GM21526 (cell line): ENCODE data around the gene RGS4.

Experiments
- ATAC-seq: cut with Tn5 transposase; IDR thresholded peaks from one replicate; pipeline ENCODE4 v1.9.1; 2021; ENCODE audit warnings: moderate library complexity; ENCODE audit not compliant: unreplicated experiment, low FRiP score

The RGS4 gene

DNA sequence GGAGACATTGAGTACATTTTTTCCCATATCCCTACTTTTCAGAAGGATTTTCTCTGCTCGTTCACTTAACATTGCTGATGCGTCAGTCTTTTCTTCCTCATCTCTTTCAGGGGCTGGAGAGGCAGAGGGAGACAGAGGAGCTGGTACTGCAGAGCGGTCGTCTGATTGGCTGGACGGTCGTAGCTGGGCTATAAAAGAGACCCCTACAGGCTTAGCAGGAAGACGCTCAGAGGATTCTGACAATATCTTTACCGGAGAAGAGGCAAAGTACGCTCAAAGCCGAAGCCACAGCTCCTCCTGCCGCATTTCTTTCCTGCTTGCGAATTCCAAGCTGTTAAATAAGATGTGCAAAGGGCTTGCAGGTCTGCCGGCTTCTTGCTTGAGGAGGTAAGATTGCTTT lies at the start of gene RGS4:
TSS of gene RGS4 (plus strand) at position 220 of the 400 bp plus-strand sequence. CDS start at position 344, 124 bp downstream.
- no peak for ATAC-seq

DNA sequence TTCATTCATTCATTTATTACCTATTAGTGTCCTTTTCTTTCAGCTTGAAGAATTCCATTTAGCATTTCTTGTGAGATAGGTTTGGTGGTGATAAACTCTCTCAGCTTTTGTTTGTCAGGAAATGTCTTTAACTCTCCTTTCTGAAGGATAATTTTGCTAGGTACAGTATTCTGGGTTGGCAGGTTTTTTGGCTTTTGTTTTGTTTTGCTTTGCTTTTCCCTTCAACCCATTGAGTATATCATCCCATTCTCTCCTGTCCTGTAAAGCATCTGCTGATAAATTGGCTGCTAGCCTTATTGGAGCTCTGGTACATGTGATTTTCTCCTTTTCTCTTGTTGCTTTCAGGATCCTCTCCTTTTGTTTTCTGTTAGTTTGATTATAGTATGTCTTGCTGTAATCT lies 47.0 kb upstream of the RGS4 start:
- ATAC-seq, result no peak

DNA sequence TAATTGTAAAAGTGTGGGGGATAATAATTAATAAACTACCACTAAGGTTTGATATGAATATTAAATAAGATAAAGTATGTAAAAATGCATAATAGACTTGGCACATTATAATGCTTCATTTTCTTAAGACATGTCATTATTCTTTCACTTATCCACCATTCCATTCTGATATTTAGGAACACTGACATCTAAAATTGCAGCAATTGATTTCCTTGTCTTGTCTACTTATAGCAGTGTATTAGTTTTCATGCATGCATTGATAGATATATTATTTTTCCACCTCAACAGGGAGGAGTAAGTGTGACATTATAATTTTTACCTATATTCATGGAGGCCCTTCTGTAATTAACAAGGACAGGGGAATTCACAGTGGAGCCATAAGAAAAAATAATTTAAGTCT lies 41.6 kb upstream of the RGS4 start:
- ATAC-seq, result no peak

GRCh38 chr1:163029901-163030300 lies 39.3 kb upstream of the RGS4 start:
- ATAC-seq, result no peak

- no peak for ATAC-seq
Observed at GRCh38 chr1:163035446-163036249, 33.5 kb upstream of the RGS4 start.

DNA sequence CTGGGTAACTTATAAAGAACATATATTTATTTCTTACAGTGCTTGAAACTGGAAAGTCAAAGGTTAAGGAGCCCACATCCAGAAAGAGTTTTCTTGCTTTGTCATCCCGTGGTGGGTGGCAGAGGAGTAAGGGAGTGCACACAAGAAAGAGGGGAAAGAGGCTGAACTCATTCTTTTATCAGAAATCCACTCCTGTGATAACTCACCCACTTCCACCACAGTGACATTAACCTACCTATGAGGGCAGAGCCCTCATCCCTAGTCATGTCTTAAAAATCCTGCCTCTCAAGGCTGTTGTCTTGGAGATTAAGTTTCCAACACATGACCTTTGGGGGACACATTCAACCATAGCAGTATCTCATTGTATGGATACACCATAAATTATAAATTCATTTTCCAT lies 32.5 kb upstream of the RGS4 start:
- no peak for ATAC-seq

GRCh38 chr1:163038928-163039706 lies 30.0 kb upstream of the RGS4 start:
- ATAC-seq, result no peak

DNA sequence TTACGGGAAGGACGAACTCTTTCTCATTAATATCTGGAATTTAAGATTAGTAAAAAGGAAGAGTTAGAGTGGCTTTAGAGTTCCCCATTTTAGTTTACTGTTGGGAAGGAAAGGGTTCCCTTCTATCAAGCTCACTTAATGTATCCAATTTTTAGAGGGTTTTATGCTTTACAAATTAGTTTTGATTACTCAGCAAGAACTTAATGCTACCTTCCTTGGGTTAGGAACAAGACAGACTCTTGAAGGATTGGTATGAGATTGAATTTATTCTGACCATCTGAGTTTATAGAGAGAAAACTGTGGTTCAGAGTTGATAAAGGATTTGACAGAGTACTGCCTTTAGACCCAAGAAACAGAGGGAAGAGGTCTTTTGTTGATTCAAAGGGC lies 29.5 kb upstream of the RGS4 start:
- ATAC-seq, result no peak

DNA sequence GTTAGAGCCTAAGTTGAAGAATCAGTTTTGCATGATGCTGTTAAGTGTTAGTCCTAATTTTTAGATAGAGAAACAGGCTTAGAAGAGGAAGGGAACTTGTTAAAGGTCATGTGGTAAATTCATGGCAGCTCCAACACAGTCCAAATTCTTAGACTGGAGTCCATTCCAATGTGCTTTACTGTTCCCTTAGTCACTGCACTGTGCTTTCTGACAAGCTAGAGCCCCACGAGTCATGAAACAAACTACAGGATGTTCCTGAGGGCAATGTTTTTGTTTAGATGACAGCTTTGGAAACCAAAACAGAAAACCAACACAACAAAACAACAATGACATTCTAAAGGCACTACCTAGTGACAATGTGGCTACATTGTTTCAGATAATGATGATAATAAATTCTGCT lies 23.1 kb upstream of the RGS4 start:
- no peak for ATAC-seq

DNA sequence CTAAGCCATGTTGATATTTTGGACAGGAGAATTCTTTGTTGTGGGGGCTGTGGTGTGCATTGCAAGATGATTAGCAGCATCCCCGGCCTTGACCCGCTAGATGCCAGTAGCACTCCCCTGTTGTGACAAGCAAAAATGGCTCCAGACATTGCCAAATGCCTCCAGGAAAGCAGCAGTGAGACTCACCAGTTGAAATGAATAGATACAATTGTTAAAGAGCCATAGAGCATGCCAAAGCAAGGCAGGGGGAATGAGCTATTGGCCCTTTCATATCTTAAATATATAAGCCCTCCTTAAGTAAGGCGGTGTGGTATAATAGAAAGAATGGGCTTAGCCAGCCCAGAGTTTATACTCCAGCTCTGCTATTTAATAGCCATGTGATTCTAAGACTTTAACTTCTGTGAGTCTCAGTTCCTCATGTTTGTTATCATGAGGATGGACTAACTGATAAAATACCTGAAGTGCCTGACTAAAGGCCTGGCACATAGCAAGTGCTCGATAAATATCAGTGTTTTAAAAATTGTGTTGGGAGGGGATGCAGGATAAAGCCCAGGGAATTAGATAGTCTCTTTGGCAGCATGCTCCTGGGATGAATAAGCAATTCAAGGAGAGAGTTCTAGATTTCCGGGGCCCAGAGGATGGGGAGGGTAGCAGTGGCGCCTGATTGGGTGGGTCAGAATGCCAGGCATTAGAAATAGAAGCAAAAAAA lies 21.1 kb upstream of the RGS4 start:
- ATAC-seq, result no peak

DNA sequence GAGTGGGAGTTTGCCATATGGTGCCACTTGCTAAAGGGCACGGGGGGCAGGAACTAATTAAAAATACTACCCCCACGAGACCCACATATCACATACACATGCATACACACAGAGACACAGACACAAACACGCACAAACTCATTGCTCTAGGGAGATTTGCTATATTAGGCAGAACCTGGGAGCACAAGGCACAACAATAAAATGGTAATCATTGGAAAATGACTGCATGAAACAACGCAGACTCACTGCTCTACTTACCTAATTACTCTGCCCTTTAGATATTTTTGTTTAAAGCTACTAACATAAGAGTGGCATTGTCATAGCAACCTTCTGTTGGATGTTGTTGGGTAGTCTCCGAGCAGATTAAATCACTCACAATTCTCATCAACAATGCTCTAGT lies 20.3 kb upstream of the RGS4 start:
- ATAC-seq, result no peak

- ATAC-seq, result no peak
Observed at GRCh38 chr1:163049296-163049695, 19.9 kb upstream of the RGS4 start.

DNA sequence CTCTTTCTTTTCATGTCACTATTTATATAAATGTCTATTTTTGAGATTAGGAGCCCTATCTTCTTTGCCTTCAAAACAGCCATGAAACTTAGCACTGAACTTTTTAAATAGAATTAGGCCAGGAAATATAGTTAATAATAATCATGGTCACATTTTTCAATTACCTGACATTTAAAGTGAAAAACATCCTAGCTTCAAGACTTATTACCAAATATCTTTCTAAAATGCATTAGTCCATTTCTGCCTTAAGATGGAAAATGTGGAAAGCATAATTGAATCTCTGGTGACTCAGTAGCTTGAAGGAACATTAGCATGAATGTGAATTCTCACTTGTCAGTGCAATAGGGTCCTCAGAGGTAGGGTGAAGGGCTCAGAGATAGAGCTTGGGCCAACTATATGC lies 18.7 kb upstream of the RGS4 start:
- no peak for ATAC-seq

DNA sequence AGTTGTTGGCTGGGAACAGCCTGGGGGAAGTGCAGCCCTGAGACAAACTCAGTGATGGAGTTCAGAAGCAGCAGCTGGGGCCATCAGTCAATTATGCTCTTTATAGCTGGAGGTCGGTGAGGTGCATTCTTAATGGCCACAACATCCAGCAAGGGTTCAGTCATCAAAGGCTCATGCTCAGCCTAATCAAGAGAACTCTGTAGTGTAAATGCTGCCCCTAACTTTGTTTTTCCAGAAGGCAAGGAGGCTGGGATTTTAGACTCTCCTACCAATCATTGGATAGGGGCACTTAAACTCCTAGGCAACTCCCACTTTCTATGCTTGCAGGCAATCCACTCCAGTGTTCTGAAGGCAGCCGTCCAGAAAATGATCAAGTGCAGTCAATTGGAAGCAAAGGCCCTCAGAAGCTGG lies 15.0 kb upstream of the RGS4 start:
- ATAC-seq, result no peak

GRCh38 chr1:163055005-163055404 lies 14.2 kb upstream of the RGS4 start:
- no peak for ATAC-seq

- no peak for ATAC-seq
Observed at GRCh38 chr1:163055531-163055930, 13.6 kb upstream of the RGS4 start.

DNA sequence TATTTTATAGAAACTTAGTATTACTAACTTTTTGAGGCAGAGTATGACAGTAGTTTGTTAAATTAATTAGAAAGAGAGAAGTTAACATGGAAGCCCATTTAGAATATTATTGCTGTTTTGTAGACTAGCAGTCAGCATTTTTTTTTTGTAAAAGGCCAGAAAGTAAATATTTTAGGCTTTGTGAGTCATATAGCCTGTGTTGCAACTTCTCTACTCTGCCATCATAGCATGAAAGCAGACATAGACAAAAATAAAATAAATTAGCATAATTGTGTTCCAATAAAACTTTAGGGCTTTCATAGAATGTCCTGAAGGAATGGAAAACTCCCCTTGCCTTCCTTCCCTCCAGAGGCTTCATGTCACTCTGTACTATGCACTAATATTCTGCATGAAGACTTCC lies 12.3 kb upstream of the RGS4 start:
- no peak for ATAC-seq

- ATAC-seq, result no peak
Observed at GRCh38 chr1:163060343-163061007, 8.7 kb upstream of the RGS4 start.

GRCh38 chr1:163063143-163063542 lies 6.0 kb upstream of the RGS4 start:
- ATAC-seq, result no peak

- ATAC-seq, result no peak
Observed at GRCh38 chr1:163063610-163064009, 5.6 kb upstream of the RGS4 start.

DNA sequence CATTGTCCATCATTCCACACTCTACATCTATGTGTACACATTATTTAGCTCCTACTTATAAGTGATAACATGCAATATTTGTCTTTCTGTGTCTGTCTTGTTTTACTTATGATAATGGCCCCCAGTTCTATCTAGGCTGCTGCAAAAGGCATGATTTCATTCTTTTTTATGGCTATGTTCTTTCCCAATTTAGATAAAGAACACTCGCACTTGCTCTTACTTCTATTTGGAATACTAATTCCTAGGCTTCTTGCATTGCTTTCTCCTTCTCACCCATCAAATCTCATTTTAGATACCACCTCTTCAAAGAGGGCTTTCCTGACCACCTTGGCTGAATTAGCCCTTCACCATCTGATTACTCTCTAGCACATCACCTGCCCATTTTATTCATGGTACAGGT lies 3.0 kb upstream of the RGS4 start:
- ATAC-seq, result no peak
